Body of pancreas (tissue), 4 donors: Measurements from ENCODE around the gene FOXL1. TPM values are rescaled to one million over a fixed set of nuclear protein-coding genes. Genes with fewer than 3 reads are reported as not detected.

Source experiments
- ATAC-seq: fragments of 150-250 bp; one replicate; pipeline ENCODE4 v1.9.1; 2016
- DNase-seq, 4 donors: peaks; one replicate each; pipeline ENCODE4 v3.0.0-alpha.2; 2019
- H3K27ac ChIP-seq, 4 donors: fragments of 200-600 bp; sonication (generic); 1 replicate in 3 of 4; 2 replicates in 1 of 4; pipeline versions ENCODE4 v1.5.1 to v1.6.1; 2016 to 2019; ENCODE audit warnings: mild to moderate bottlenecking in 1 of 4, mixed read lengths in 1 of 4, moderate library complexity in 1 of 4
- H3K27me3 ChIP-seq, 2 donors: fragments of 200-600 bp; sonication (generic); one replicate each; pipeline ENCODE4 v1.6.0; 2016; ENCODE audit warnings: mild to moderate bottlenecking in 1 of 2
- H3K36me3 ChIP-seq, 2 donors: fragments of 200-600 bp; sonication (generic); replicated peaks in 1 of 2; 2 replicates each; pipeline ENCODE4 v1.5.1; 2016; ENCODE audit warnings: low read depth in 2 of 2; ENCODE audit not compliant: insufficient read depth in 1 of 2
- H3K4me1 ChIP-seq: fragments of 200-600 bp; sonication (generic); one replicate; pipeline ENCODE4 v1.6.0; 2016
- H3K4me3 ChIP-seq, 2 donors: fragments of 200-600 bp; sonication (generic); 1 replicate in 1 of 2; 2 replicates in 1 of 2; pipeline ENCODE4 v1.5.1; 2016 to 2019
- H3K9me3 ChIP-seq, 3 donors: fragments of 200-600 bp; sonication (generic); 1 replicate in 2 of 3; 2 replicates in 1 of 3; pipeline ENCODE4 v1.5.1; 2016
- CTCF ChIP-seq, 7 experiments: fragments of 450-650 bp in 4 of 7; fragments of 200-600 bp in 3 of 7; sonication (generic) in 3 of 7; IDR thresholded peaks; one replicate each; pipeline ENCODE4 v1.5.1; 2016 to 2019; ENCODE audit warnings: antibody characterized with exemption in 7 of 7
- POLR2A ChIP-seq, 3 donors: fragments of 450-650 bp; IDR thresholded peaks; one replicate each; pipeline ENCODE4 v1.6.1; 2016; ENCODE audit warnings: antibody characterized with exemption in 3 of 3, mild to moderate bottlenecking in 2 of 3
- WGBS, 2 donors: methylation state at CpG; one replicate each; pipeline ENCODE4 v1.1.5; 2017; 5-methylcytosine and 5-hydroxymethylcytosine counted together
- intact Hi-C: fragments of 100-400 bp; cut with DNase I; formaldehyde crosslinking; loops from one replicate; pipeline ENCODE4 v1.15.1; 2023
- total RNA-seq, 2 donors: library from RNA; depleted of rRNA; stranded (reverse); fragments of >200 nt; gene quantifications; one replicate each; pipeline ENCODE4 v1.1.0, GENCODE V29; 2016

The FOXL1 gene
- total RNA-seq, 2 donors from 2014 or later, result 0.52 TPM; not detected in 1

GRCh38 chr16:86540894-86541293, 37.5 kb upstream of the FOXL1 start:
- Histone ChIP-seq H3K27ac (no peak overlapping the region), H3K4me3 (no peak overlapping the region), H3K27me3 (no peaks in the 10 kb centered on the region), H3K4me1 (no peaks in the 10 kb centered on the region), H3K36me3 (peaks cover 14 to 29% of the 10 kb centered on the region in 2 donors), H3K9me3 (no peaks in the 10 kb centered on the region)
- intact Hi-C loops, result no loop called here
- TF ChIP-seq POLR2A (IDR thresholded peaks at IDR 0.05) (no peak), CTCF (IDR thresholded peaks at IDR 0.05) (no peak)
- WGBS, 2 donors, result 84 to 85% methylated on average over 6 of the region's 6 CpGs
- no peak for ATAC-seq
- no peak for DNase-seq

GRCh38 chr16:86541560-86541959, 36.8 kb upstream of the FOXL1 start:
- intact Hi-C loops, result no loop called here
- H3K36me3 ChIP-seq, result peaks cover 14 to 33% of the 10 kb centered on the region in 2 donors

GRCh38 chr16:86542756-86543750, 35.3 kb upstream of the FOXL1 start:
- TF ChIP-seq CTCF (IDR thresholded peaks at IDR 0.05), result no peak
- TF ChIP-seq POLR2A (IDR thresholded peaks at IDR 0.05), result no peak
- DNase-seq, result no peak
- H3K4me3 ChIP-seq, result no peak overlapping the region
- H3K9me3 ChIP-seq, result no peaks in the 10 kb centered on the region
- WGBS, 2 donors, result 88 to 90% methylated on average over 21 of the region's 21 CpGs
- H3K4me1 ChIP-seq, result no peaks in the 10 kb centered on the region
- H3K27ac ChIP-seq, result no peak overlapping the region
- no peak for ATAC-seq
- H3K27me3 ChIP-seq, result no peaks in the 10 kb centered on the region
- intact Hi-C loops, result no loop called here
- peaks cover 14 to 36% of the 10 kb centered on the region in 2 donors for H3K36me3 ChIP-seq

More at GRCh38 chr16:86541560-86541959, 36.8 kb upstream of the FOXL1 start:
- WGBS, 2 donors, result 89 to 98% methylated on average over 5 to 11 of the region's 11 CpGs
- H3K4me3 ChIP-seq, result no peak overlapping the region
- no peaks in the 10 kb centered on the region for H3K9me3 ChIP-seq
- no peak overlapping the region for H3K27ac ChIP-seq
- DNase-seq (no peak), ATAC-seq (no peak)
- no peaks in the 10 kb centered on the region for H3K27me3 ChIP-seq
- TF ChIP-seq POLR2A (IDR thresholded peaks at IDR 0.05) (no peak), CTCF (IDR thresholded peaks at IDR 0.05) (no peak)
- no peaks in the 10 kb centered on the region for H3K4me1 ChIP-seq

- no peak for ATAC-seq
Measured at GRCh38 chr16:86545481-86545880, 32.9 kb upstream of the FOXL1 start.

More at GRCh38 chr16:86545481-86545880, 32.9 kb upstream of the FOXL1 start:
- H3K36me3 ChIP-seq, result peaks cover 8 to 25% of the 10 kb centered on the region in 2 donors
- H3K27ac ChIP-seq, result no peak overlapping the region
- no peaks in the 10 kb centered on the region for H3K4me1 ChIP-seq
- H3K27me3 ChIP-seq, result no peaks in the 10 kb centered on the region
- WGBS, 2 donors, result 80 to 87% methylated on average over 12 of the region's 12 CpGs
- no peak for DNase-seq
- intact Hi-C loops, result no loop called here
- H3K4me3 ChIP-seq, result no peak overlapping the region
- no peaks in the 10 kb centered on the region for H3K9me3 ChIP-seq
- no peak for TF ChIP-seq CTCF (IDR thresholded peaks at IDR 0.05)
- TF ChIP-seq POLR2A (IDR thresholded peaks at IDR 0.05), result no peak
